WERI-Rb-1 (cell line): ENCODE measurements around the gene CWF19L2.

ENCODE experiments used
- DNase-seq: peaks from one replicate; pipeline ENCODE4 v3.0.0-alpha.2; 2020
- H3K27ac ChIP-seq: fragments of 250-450 bp; sonication (Bioruptor Pico); 2 replicates; pipeline ENCODE4 v1.5.1; 2020; ENCODE audit warnings: mild to moderate bottlenecking, moderate library complexity
- H3K27me3 ChIP-seq: fragments of 250-450 bp; sonication (Bioruptor Pico); 2 replicates; pipeline ENCODE4 v1.5.1; 2021; ENCODE audit warnings: mild to moderate bottlenecking, low read depth, moderate library complexity; ENCODE audit not compliant: insufficient read depth, severe bottlenecking
- H3K36me3 ChIP-seq: fragments of 250-450 bp; sonication (Bioruptor Pico); 2 replicates; pipeline ENCODE4 v1.5.1; 2020; ENCODE audit warnings: mild to moderate bottlenecking, moderate library complexity
- H3K4me3 ChIP-seq: 2 replicates; pipeline ENCODE4 v1.5.1; 2011; ENCODE audit warnings: low read depth, mild to moderate bottlenecking, control low read depth, low read length
- H3K9me3 ChIP-seq: fragments of 250-450 bp; sonication (Bioruptor Pico); 2 replicates; pipeline ENCODE4 v1.5.1; 2021; ENCODE audit warnings: mild to moderate bottlenecking, moderate library complexity; ENCODE audit not compliant: severe bottlenecking
- TF ChIP-seq, protein P1 (sequence below): IDR thresholded peaks from 2 replicates; pipeline ENCODE4 v1.5.1; 2011; ENCODE audit warnings: low read depth, mild to moderate bottlenecking, control low read depth, inconsistent platforms, low read length

The CWF19L2 gene

GRCh38 chr11:107453594-107454286 lies 3.9 kb downstream of the CWF19L2 start:
- TF ChIP-seq, protein P1, sequence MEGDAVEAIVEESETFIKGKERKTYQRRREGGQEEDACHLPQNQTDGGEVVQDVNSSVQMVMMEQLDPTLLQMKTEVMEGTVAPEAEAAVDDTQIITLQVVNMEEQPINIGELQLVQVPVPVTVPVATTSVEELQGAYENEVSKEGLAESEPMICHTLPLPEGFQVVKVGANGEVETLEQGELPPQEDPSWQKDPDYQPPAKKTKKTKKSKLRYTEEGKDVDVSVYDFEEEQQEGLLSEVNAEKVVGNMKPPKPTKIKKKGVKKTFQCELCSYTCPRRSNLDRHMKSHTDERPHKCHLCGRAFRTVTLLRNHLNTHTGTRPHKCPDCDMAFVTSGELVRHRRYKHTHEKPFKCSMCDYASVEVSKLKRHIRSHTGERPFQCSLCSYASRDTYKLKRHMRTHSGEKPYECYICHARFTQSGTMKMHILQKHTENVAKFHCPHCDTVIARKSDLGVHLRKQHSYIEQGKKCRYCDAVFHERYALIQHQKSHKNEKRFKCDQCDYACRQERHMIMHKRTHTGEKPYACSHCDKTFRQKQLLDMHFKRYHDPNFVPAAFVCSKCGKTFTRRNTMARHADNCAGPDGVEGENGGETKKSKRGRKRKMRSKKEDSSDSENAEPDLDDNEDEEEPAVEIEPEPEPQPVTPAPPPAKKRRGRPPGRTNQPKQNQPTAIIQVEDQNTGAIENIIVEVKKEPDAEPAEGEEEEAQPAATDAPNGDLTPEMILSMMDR: no peak
- no peak for DNase-seq
- Histone ChIP-seq H3K27me3 (no peaks in the 10 kb centered on the region), H3K4me3 (no peak overlapping the region), H3K27ac (no peak overlapping the region), H3K9me3 (no peaks in the 10 kb centered on the region), H3K36me3 (peaks cover 15% of the 10 kb centered on the region)

DNA sequence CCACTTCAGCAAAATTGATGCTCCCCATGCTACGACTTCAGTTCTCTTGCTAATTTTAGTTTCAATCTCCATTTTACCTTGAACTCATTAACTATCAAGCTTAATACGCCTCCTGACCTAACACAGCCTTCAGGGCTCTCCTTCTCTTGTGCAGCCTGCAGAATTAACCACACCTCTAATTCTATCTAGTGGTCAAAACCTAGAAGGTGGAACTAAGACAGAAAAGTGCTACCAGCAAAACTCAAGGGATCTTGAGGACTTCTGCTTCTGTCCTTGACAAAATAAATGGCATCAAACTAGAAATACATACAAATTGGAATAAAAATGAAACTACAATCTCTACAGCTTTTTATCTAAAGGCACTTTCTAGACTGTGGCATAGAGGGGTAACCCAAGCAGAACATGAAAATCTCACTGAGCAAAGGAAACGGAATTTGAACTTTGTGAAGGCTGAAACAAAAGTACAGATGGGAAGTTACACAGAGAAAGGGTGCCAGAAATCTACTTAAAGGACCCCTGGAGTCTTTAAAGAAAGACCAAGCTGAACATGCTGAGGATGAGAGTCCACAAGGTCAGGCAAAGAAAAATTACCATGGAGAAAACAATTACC lies 10.7 kb downstream of the CWF19L2 start:
- Histone ChIP-seq H3K27me3 (no peaks in the 10 kb centered on the region), H3K27ac (no peak overlapping the region), H3K4me3 (no peak overlapping the region), H3K36me3 (no peaks in the 10 kb centered on the region; the same call in none of the 2 replicates), H3K9me3 (no peaks in the 10 kb centered on the region)
- TF ChIP-seq, protein P1: no peak
- no peak for DNase-seq

DNA sequence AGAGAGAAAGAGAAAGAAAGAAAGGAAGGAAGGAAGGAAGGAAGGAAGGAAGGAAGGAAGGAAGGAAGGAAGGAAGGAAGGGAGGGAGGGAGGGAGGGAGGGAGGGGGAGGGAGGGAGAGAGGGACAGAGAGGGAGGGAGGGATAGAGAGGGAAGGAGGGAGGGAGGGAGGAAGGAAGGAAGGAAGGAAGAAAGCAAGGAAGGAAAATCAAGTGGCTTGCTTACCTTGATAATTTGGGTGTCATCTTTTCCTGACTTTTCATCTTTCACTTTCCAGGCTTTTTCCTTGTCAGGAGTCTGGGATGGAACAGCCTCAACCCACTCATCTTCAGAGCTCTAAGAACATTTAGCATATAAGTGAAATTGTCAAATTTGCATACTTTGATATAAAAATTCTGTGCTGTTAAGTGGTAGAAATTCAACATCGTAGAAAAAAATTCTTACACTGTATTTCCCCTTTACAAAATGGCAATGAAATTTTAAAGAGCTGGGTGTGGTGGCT lies 14.9 kb downstream of the CWF19L2 start:
- peaks cover 17% of the 10 kb centered on the region for H3K36me3 ChIP-seq
- H3K27ac ChIP-seq: no peak overlapping the region
- DNase-seq: no peak
- TF ChIP-seq, protein P1: no peak
- H3K9me3 ChIP-seq: no peaks in the 10 kb centered on the region
- no peaks in the 10 kb centered on the region for H3K27me3 ChIP-seq
- no peak overlapping the region for H3K4me3 ChIP-seq

GRCh38 chr11:107439586-107440167 lies 17.9 kb downstream of the CWF19L2 start:
- Histone ChIP-seq H3K36me3 (peaks cover 17% of the 10 kb centered on the region), H3K4me3 (no peak overlapping the region), H3K27me3 (no peaks in the 10 kb centered on the region), H3K9me3 (no peaks in the 10 kb centered on the region), H3K27ac (no peak overlapping the region)
- TF ChIP-seq, protein P1: no peak
- DNase-seq: no peak

DNA sequence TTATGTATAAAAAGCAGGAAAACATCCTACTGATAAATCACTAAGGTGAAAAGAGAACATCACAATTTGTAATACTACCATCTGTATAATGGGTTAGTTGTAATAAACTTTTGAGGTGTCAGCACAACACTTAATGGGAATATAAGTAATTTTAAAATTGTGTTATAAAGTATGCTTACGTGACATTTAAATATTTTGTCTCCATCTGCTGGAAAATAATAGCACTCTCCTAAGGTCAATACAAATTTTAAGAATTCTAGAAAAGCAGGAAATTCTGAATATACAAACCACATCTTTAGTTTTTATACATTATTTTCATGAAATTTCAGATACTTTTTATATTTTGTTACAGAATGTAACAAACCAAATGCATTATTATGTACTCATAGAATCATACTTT lies 19.5 kb downstream of the CWF19L2 start:
- Histone ChIP-seq H3K9me3 (no peaks in the 10 kb centered on the region), H3K36me3 (peaks cover 20% of the 10 kb centered on the region), H3K27me3 (no peaks in the 10 kb centered on the region), H3K4me3 (no peak overlapping the region), H3K27ac (no peak overlapping the region)
- TF ChIP-seq, protein P1: no peak
- no peak for DNase-seq
